GM23338 (cell line): ENCODE measurements around the gene XYLT1. TPM values are rescaled to one million over a fixed set of nuclear protein-coding genes. Genes with fewer than 3 reads are reported as not detected.

Source experiments
- ATAC-seq: fragments of 200-7000 bp; cut with Tn5 transposase; 3 replicates; pipeline ENCODE4 v1.9.1; 2020
- DNase-seq: peaks from one replicate; pipeline ENCODE4 v3.0.0-alpha.2; 2015; ENCODE audit warnings: low spot score
- H2AFZ ChIP-seq: fragments of 200-600 bp; sonication (generic); 2 replicates; pipeline ENCODE4 v1.8.0; 2016; ENCODE audit warnings: antibody characterized with exemption, mild to moderate bottlenecking, moderate library complexity
- H3F3A ChIP-seq: fragments of 200-600 bp; sonication (generic); replicated peaks from 2 replicates; pipeline ENCODE4 v1.8.0; 2017; ENCODE audit warnings: antibody characterized with exemption, mixed run types, low read depth
- H3K27ac ChIP-seq: fragments of 200-600 bp; sonication (generic); 2 replicates; pipeline ENCODE4 v1.6.1; 2016; ENCODE audit warnings: low read depth
- H3K27me3 ChIP-seq: fragments of 200-600 bp; sonication (generic); 2 replicates; pipeline ENCODE4 v1.8.0; 2016; ENCODE audit warnings: mild to moderate bottlenecking, mixed run types, moderate library complexity; ENCODE audit not compliant: insufficient read depth
- H3K36me3 ChIP-seq: fragments of 200-600 bp; sonication (generic); 2 replicates; pipeline ENCODE4 v1.8.0; 2016; ENCODE audit warnings: mild to moderate bottlenecking; ENCODE audit not compliant: insufficient read depth
- H3K4me1 ChIP-seq: fragments of 200-600 bp; sonication (generic); 2 replicates; pipeline ENCODE4 v1.8.0; 2016; ENCODE audit warnings: mild to moderate bottlenecking, moderate library complexity; ENCODE audit not compliant: insufficient read depth
- H3K4me2 ChIP-seq: fragments of 200-600 bp; sonication (generic); 2 replicates; pipeline ENCODE4 v1.7.1; 2017; ENCODE audit warnings: mixed run types
- H3K4me3 ChIP-seq: fragments of 200-600 bp; sonication (generic); 2 replicates; pipeline ENCODE4 v1.6.1; 2016; ENCODE audit warnings: mixed run types
- H3K79me2 ChIP-seq: fragments of 200-600 bp; sonication (generic); replicated peaks from 2 replicates; pipeline ENCODE4 v1.8.0; 2017; ENCODE audit warnings: mild to moderate bottlenecking; ENCODE audit not compliant: insufficient read depth
- H3K9me2 ChIP-seq: fragments of 200-600 bp; sonication (generic); 2 replicates; pipeline ENCODE4 v1.8.0; 2017; ENCODE audit not compliant: insufficient read depth
- H4K20me1 ChIP-seq: fragments of 200-600 bp; sonication (generic); replicated peaks from 2 replicates; pipeline ENCODE4 v1.8.0; 2017; ENCODE audit warnings: mild to moderate bottlenecking; ENCODE audit not compliant: insufficient read depth
- H3K27ac Mint-ChIP-seq: 2 replicates; pipeline ENCODE4 v1.8.0; 2020; ENCODE audit warnings: inconsistent platforms, mild to moderate bottlenecking, moderate library complexity, mixed read lengths
- H3K27me3 Mint-ChIP-seq: 3 replicates; pipeline ENCODE4 v1.8.0; 2022; ENCODE audit warnings: low read depth, mild to moderate bottlenecking, moderate library complexity, mixed read lengths, inconsistent platforms; ENCODE audit not compliant: insufficient read depth, poor library complexity
- H3K36me3 Mint-ChIP-seq: 3 replicates; pipeline ENCODE4 v1.8.0; 2021; ENCODE audit warnings: low read depth, mild to moderate bottlenecking, inconsistent platforms, moderate library complexity, mixed read lengths
- H3K4me1 Mint-ChIP-seq: 3 replicates; pipeline ENCODE4 v1.8.0; 2020; ENCODE audit warnings: mild to moderate bottlenecking, inconsistent platforms, mixed read lengths
- H3K4me3 Mint-ChIP-seq: 3 replicates; pipeline ENCODE4 v1.8.0; 2021; ENCODE audit warnings: moderate library complexity, mild to moderate bottlenecking, inconsistent platforms, mixed read lengths
- H3K9me3 Mint-ChIP-seq: 3 replicates; pipeline ENCODE4 v1.8.0; 2020; ENCODE audit warnings: moderate library complexity, mild to moderate bottlenecking, inconsistent platforms, mixed read lengths
- EZH2 ChIP-seq: fragments of 200-600 bp; sonication (generic); IDR thresholded peaks from one replicate; pipeline ENCODE4 v1.8.0; 2017; ENCODE audit warnings: antibody characterized with exemption, mild to moderate bottlenecking, low read depth; ENCODE audit not compliant: unreplicated experiment
- JUNB ChIP-seq: IDR thresholded peaks from one replicate; pipeline ENCODE4 v1.6.1; 2016; ENCODE audit warnings: antibody characterized with exemption; ENCODE audit not compliant: unreplicated experiment
- POLR2AphosphoS5 ChIP-seq: IDR thresholded peaks from 2 replicates; pipeline ENCODE4 v1.6.1; 2016; ENCODE audit warnings: antibody characterized with exemption, low read depth
- STAT1 ChIP-seq: IDR thresholded peaks from one replicate; pipeline ENCODE4 v1.6.1; 2016; ENCODE audit warnings: antibody characterized with exemption; ENCODE audit not compliant: unreplicated experiment
- polyA plus RNA-seq: library from polyadenylated mRNA; unstranded; fragments of >200 nt; fragmentation: Nextera tagmentation; extraction: Ambion mirVana; gene quantifications from 2 replicates; pipeline ENCODE4 v1.2.1, GENCODE V29; 2016
- total RNA-seq: library from RNA; depleted of rRNA; stranded (reverse); fragments of >200 nt; shearing (Covaris generic); gene quantifications from 2 replicates; pipeline ENCODE4 v1.2.3, GENCODE V29; 2014
- TF ChIP-seq, protein P1 (sequence below): IDR thresholded peaks from one replicate; pipeline ENCODE4 v1.6.1; 2018; ENCODE audit warnings: antibody characterized with exemption; ENCODE audit not compliant: unreplicated experiment
- TF ChIP-seq, protein P2 (sequence below): fragments of 250-450 bp; sonication (Bioruptor Pico); IDR thresholded peaks from 2 replicates; pipeline ENCODE4 v1.5.0; 2020; ENCODE audit warnings: mild to moderate bottlenecking, moderate library complexity
- TF ChIP-seq, protein P3 (sequence below): IDR thresholded peaks from 2 replicates; pipeline ENCODE4 v1.6.1; 2016; ENCODE audit warnings: antibody characterized with exemption

XYLT1 gene
- total and polyA plus RNA-seq, 2 experiments from 2014 or later = 3.5 to 24.7 TPM

DNA sequence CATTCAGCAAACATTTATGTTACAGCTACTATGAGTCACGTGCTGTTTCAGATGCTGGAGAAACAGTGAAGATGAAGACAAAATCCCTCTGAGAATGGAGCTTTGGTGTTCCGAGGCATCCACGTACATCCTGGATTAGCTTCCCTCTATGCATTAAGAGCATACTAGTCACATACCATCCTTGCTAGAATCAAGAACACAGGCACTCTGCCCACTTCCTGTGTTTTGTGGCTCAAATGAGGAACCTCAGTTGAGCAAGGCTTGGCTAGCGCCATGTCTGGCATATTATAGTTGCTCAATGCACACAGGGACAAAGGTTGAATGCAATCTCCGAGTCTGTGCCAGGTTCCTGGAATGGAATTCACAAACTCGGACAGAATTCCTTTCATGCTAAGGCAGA lies 297.5 kb downstream of the XYLT1 start:
- Mint-ChIP-seq H3K36me3 (no peaks in the 10 kb centered on the region), H3K27ac (no peak overlapping the region), H3K4me1 (peaks cover 9% of the 10 kb centered on the region; the same call in 2 of the 3 replicates), H3K9me3 (no peaks in the 10 kb centered on the region), H3K27me3 (no peaks in the 10 kb centered on the region), H3K4me3 (no peak overlapping the region)
- no peak for TF ChIP-seq POLR2AphosphoS5
- TF ChIP-seq, protein P1, sequence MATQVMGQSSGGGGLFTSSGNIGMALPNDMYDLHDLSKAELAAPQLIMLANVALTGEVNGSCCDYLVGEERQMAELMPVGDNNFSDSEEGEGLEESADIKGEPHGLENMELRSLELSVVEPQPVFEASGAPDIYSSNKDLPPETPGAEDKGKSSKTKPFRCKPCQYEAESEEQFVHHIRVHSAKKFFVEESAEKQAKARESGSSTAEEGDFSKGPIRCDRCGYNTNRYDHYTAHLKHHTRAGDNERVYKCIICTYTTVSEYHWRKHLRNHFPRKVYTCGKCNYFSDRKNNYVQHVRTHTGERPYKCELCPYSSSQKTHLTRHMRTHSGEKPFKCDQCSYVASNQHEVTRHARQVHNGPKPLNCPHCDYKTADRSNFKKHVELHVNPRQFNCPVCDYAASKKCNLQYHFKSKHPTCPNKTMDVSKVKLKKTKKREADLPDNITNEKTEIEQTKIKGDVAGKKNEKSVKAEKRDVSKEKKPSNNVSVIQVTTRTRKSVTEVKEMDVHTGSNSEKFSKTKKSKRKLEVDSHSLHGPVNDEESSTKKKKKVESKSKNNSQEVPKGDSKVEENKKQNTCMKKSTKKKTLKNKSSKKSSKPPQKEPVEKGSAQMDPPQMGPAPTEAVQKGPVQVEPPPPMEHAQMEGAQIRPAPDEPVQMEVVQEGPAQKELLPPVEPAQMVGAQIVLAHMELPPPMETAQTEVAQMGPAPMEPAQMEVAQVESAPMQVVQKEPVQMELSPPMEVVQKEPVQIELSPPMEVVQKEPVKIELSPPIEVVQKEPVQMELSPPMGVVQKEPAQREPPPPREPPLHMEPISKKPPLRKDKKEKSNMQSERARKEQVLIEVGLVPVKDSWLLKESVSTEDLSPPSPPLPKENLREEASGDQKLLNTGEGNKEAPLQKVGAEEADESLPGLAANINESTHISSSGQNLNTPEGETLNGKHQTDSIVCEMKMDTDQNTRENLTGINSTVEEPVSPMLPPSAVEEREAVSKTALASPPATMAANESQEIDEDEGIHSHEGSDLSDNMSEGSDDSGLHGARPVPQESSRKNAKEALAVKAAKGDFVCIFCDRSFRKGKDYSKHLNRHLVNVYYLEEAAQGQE = no peak
- no peak for TF ChIP-seq JUNB
- no peak for TF ChIP-seq EZH2
- TF ChIP-seq STAT1 = no peak
- Histone ChIP-seq H2AFZ (no peak overlapping the region), H3K9me2 (no peaks in the 10 kb centered on the region), H3K36me3 (no peaks in the 10 kb centered on the region), H3K4me3 (no peak overlapping the region), H3K27me3 (no peaks in the 10 kb centered on the region), H3F3A (no peaks in the 10 kb centered on the region), H4K20me1 (no peaks in the 10 kb centered on the region; the same call in 1 of the 2 replicates), H3K27ac (no peak overlapping the region), H3K4me2 (no peak overlapping the region), H3K79me2 (no peaks in the 10 kb centered on the region), H3K4me1 (no peaks in the 10 kb centered on the region)
- DNase-seq (no peak), ATAC-seq (no peak)

DNA sequence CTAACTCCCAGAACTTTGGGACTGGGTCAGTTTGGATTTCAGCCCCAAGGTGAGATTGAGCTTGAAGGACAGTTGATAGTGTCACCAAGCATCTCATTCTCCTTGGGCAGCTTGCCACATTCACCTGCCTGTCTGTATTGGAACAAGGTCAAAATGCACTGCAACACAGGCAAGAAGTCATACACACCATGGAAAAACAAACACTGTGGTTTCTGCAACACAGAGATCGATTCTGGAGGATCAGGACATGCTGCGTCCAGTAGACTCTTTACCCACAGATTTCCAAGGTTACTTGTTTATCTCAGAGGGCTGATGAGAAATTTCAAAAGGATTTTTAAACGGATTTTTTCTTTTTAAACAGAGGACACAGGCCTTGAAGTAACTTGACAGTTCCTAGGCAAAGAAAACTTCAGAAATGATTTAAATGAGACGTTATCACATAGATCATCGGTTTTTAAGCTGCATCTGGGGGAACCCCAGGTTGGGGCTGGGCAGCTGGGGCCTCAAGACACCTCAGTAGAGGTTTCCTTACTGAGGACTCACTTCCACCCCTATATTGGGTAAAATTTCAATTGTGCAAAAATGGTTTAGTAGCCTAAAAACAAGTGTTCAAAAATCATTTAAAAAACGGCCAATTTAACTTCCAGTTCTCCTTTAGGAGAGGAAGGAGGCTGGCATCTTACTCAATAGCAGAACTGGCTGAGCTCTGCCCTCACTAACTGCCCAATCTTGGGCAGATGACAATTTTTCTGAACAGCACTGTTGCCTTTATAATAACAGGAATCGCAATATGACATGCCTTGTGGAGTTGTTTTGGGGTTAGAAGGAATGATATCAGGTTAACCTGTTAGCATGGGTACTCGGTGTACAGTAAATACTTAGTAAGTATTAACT lies 299.3 kb downstream of the XYLT1 start:
- no peaks in the 10 kb centered on the region for H3K27me3 Mint-ChIP-seq
- no peaks in the 10 kb centered on the region; the same call in 1 of the 2 replicates for H4K20me1 ChIP-seq
- no peaks in the 10 kb centered on the region for H3K9me3 Mint-ChIP-seq
- DNase-seq = no peak
- no peaks in the 10 kb centered on the region for H3K4me1 Mint-ChIP-seq
- no peak overlapping the region for H3K27ac ChIP-seq
- H3K4me1 ChIP-seq = no peaks in the 10 kb centered on the region
- H3K4me3 Mint-ChIP-seq = no peak overlapping the region
- no peaks in the 10 kb centered on the region for H3K79me2 ChIP-seq
- ATAC-seq = no peak
- H3K27me3 ChIP-seq = no peaks in the 10 kb centered on the region
- H3K4me2 ChIP-seq = no peak overlapping the region
- H3F3A ChIP-seq = no peaks in the 10 kb centered on the region
- no peak overlapping the region for H2AFZ ChIP-seq
- no peak overlapping the region for H3K4me3 ChIP-seq
- no peak overlapping the region for H3K27ac Mint-ChIP-seq
- H3K9me2 ChIP-seq = no peaks in the 10 kb centered on the region
- peaks cover 3% of the 10 kb centered on the region; the same call in 2 of the 3 replicates for H3K36me3 Mint-ChIP-seq
- no peaks in the 10 kb centered on the region for H3K36me3 ChIP-seq
- TF ChIP-seq JUNB (no peak), STAT1 (no peak)
- TF ChIP-seq, protein P2, sequence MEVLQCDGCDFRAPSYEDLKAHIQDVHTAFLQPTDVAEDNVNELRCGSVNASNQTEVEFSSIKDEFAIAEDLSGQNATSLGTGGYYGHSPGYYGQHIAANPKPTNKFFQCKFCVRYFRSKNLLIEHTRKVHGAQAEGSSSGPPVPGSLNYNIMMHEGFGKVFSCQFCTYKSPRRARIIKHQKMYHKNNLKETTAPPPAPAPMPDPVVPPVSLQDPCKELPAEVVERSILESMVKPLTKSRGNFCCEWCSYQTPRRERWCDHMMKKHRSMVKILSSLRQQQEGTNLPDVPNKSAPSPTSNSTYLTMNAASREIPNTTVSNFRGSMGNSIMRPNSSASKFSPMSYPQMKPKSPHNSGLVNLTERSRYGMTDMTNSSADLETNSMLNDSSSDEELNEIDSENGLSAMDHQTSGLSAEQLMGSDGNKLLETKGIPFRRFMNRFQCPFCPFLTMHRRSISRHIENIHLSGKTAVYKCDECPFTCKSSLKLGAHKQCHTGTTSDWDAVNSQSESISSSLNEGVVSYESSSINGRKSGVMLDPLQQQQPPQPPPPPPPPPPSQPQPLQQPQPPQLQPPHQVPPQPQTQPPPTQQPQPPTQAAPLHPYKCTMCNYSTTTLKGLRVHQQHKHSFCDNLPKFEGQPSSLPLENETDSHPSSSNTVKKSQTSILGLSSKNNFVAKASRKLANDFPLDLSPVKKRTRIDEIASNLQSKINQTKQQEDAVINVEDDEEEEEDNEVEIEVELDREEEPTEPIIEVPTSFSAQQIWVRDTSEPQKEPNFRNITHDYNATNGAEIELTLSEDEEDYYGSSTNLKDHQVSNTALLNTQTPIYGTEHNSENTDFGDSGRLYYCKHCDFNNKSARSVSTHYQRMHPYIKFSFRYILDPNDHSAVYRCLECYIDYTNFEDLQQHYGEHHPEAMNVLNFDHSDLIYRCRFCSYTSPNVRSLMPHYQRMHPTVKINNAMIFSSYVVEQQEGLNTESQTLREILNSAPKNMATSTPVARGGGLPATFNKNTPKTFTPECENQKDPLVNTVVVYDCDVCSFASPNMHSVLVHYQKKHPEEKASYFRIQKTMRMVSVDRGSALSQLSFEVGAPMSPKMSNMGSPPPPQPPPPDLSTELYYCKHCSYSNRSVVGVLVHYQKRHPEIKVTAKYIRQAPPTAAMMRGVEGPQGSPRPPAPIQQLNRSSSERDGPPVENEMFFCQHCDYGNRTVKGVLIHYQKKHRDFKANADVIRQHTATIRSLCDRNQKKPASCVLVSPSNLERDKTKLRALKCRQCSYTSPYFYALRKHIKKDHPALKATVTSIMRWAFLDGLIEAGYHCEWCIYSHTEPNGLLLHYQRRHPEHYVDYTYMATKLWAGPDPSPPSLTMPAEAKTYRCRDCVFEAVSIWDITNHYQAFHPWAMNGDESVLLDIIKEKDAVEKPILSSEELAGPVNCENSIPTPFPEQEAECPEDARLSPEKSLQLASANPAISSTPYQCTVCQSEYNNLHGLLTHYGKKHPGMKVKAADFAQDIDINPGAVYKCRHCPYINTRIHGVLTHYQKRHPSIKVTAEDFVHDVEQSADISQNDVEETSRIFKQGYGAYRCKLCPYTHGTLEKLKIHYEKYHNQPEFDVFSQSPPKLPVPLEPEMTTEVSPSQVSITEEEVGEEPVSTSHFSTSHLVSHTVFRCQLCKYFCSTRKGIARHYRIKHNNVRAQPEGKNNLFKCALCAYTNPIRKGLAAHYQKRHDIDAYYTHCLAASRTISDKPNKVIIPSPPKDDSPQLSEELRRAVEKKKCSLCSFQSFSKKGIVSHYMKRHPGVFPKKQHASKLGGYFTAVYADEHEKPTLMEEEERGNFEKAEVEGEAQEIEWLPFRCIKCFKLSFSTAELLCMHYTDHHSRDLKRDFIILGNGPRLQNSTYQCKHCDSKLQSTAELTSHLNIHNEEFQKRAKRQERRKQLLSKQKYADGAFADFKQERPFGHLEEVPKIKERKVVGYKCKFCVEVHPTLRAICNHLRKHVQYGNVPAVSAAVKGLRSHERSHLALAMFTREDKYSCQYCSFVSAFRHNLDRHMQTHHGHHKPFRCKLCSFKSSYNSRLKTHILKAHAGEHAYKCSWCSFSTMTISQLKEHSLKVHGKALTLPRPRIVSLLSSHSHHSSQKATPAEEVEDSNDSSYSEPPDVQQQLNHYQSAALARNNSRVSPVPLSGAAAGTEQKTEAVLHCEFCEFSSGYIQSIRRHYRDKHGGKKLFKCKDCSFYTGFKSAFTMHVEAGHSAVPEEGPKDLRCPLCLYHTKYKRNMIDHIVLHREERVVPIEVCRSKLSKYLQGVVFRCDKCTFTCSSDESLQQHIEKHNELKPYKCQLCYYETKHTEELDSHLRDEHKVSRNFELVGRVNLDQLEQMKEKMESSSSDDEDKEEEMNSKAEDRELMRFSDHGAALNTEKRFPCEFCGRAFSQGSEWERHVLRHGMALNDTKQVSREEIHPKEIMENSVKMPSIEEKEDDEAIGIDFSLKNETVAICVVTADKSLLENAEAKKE (CRISPR knock-in tag) = no peak
- TF ChIP-seq, protein P3, sequence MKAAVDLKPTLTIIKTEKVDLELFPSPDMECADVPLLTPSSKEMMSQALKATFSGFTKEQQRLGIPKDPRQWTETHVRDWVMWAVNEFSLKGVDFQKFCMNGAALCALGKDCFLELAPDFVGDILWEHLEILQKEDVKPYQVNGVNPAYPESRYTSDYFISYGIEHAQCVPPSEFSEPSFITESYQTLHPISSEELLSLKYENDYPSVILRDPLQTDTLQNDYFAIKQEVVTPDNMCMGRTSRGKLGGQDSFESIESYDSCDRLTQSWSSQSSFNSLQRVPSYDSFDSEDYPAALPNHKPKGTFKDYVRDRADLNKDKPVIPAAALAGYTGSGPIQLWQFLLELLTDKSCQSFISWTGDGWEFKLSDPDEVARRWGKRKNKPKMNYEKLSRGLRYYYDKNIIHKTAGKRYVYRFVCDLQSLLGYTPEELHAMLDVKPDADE = no peak
